Loucy (cell line): ENCODE results near the gene MX2.

Experiments used
- CTCF ChIP-seq: fragments of 200-600 bp; sonication (generic); conservative IDR thresholded peaks from 2 replicates; pipeline ENCODE4 v1.5.1; 2014; ENCODE audit warnings: mild to moderate bottlenecking, antibody characterized with exemption, low read length
- EZH2phosphoT487 ChIP-seq: fragments of 200-600 bp; IDR thresholded peaks from 2 replicates; pipeline ENCODE4 v1.6.1; 2018; ENCODE audit warnings: antibody characterized with exemption, mild to moderate bottlenecking, moderate library complexity, borderline replicate concordance

DNA sequence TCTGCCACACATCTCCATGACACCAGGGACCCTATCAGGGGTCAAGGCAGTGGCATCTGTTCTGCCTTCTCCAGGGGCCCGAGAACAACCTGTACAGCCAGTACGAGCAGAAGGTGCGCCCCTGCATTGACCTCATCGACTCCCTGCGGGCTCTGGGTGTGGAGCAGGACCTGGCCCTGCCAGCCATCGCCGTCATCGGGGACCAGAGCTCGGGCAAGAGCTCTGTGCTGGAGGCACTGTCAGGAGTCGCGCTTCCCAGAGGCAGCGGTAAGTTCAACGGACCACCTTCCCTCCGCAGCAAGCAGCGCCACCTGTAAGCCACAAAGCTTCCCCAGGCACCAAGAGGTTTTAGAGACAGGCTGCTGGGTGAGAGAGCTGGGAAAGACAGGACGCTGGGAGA lies 15.9 kb downstream of the MX2 start:
- TF ChIP-seq CTCF (no peak), EZH2phosphoT487 (no peak)
